Mesodermal cell (in vitro differentiated cells): ENCODE measurements around the gene PIP4K2B.

Experiments used
- H3K27ac ChIP-seq: 2 replicates; pipeline ENCODE4 v1.7.0; 2013; ENCODE audit warnings: mild to moderate bottlenecking, low read depth, low read length, moderate library complexity; ENCODE audit not compliant: severe bottlenecking
- H3K36me3 ChIP-seq: 2 replicates; pipeline ENCODE4 v1.7.1; 2013; ENCODE audit warnings: mild to moderate bottlenecking, low read length, moderate library complexity; ENCODE audit not compliant: control insufficient read depth, insufficient read depth
- H3K4me1 ChIP-seq: one replicate; pipeline ENCODE4 v1.7.1; 2013; ENCODE audit warnings: mild to moderate bottlenecking, low read length; ENCODE audit not compliant: insufficient read depth, control insufficient read depth, poor library complexity, severe bottlenecking
- H3K4me3 ChIP-seq: 2 replicates; pipeline ENCODE4 v1.7.0; 2013; ENCODE audit warnings: low read length, control low read depth, mild to moderate bottlenecking; ENCODE audit not compliant: insufficient read depth, poor library complexity, severe bottlenecking; ENCODE audit errors: extremely low read depth
- H3K9me3 ChIP-seq: 2 replicates; pipeline ENCODE4 v1.7.1; 2013; ENCODE audit warnings: mild to moderate bottlenecking, low read length, moderate library complexity; ENCODE audit not compliant: control insufficient read depth
- WGBS, 2 experiments: methylation state at CpG; one replicate each; pipeline ENCODE4 v1.1.5; 2013; ENCODE audit warnings: missing lambda C conversion rate in 2 of 2; ENCODE audit not compliant: insufficient coverage in 2 of 2; 5-methylcytosine and 5-hydroxymethylcytosine counted together

PIP4K2B gene

DNA sequence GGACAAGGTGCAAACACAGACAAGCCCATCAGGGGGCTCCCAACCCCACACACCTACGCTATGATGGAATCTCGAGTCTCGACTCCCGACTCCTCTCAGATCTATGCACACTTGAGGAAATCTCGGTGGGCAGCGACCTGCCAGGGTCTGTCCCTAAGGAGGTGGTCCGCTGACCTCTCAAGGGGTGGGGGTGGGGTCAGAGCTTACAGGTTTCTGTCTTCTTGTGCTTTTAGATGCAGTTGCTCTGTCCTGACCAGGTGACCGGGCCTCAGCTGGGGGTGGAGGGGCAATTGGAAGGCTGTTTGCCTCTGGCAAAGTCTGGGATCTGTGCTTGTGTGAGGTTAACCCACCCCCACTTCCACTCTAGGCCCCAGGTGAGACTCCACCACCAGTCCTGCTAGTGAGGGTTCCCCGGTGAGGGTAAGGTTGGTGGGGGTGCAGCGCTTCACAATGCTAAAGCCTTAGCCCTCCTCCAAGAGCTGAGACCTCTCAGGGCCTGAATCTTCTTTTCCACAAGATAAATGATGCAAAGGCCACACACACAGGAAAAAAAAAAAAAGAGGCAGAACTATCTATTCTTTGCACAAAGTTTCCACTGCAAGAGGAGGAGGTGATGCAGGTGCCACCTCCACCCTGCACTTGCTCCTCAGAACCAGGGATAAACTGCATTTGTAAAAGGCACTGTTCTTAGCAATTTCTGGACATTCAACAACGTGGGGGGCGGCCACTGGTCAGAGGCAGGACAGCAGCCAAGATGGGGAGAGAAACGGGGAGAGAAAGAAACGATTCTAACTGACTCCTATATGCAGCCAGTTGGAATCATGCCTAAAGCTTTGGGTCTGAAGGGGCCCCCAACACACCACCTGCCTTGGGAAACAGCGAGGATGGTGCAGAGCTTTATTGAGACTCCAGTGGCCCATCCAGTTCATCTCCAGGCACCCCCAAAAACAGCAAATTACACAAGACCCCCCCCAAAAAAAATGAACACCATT lies 65.1 kb downstream of the PIP4K2B start:
- no peak overlapping the region for H3K4me3 ChIP-seq
- H3K4me1 ChIP-seq: peaks cover 14% of the 10 kb centered on the region
- H3K27ac ChIP-seq: no peak overlapping the region
- no peaks in the 10 kb centered on the region for H3K9me3 ChIP-seq
- WGBS, 2 experiments: 82 to 94% methylated on average over 10 of the region's 15 CpGs
- H3K36me3 ChIP-seq: peaks cover 72% of the 10 kb centered on the region

- H3K27ac ChIP-seq: no peak overlapping the region
- 91 to 95% methylated on average over 6 to 9 of the region's 9 CpGs for WGBS, 2 experiments
These were observed 65.9 kb downstream of the PIP4K2B start for GRCh38 chr17:38733282-38733981.

GRCh38 chr17:38732376-38733281 lies 66.7 kb downstream of the PIP4K2B start:
- Histone ChIP-seq H3K36me3 (peaks cover 57% of the 10 kb centered on the region), H3K27ac (no peak overlapping the region), H3K4me1 (peaks cover 16% of the 10 kb centered on the region), H3K9me3 (no peaks in the 10 kb centered on the region), H3K4me3 (no peak overlapping the region)
- 96 to 97% methylated on average over 4 to 5 of the region's 7 CpGs for WGBS, 2 experiments

More at GRCh38 chr17:38733282-38733981, 65.9 kb downstream of the PIP4K2B start:
- Histone ChIP-seq H3K4me3 (no peak overlapping the region), H3K4me1 (peaks cover 16% of the 10 kb centered on the region), H3K9me3 (no peaks in the 10 kb centered on the region), H3K36me3 (peaks cover 63% of the 10 kb centered on the region)

GRCh38 chr17:38731526-38732294 lies 67.6 kb downstream of the PIP4K2B start:
- H3K4me1 ChIP-seq: peaks cover 16% of the 10 kb centered on the region
- peaks cover 48% of the 10 kb centered on the region for H3K36me3 ChIP-seq
- 90 to 92% methylated on average over 8 of the region's 8 CpGs for WGBS, 2 experiments
- H3K4me3 ChIP-seq: no peak overlapping the region
- H3K27ac ChIP-seq: peak overlapping the region; percentile 16
- H3K9me3 ChIP-seq: no peaks in the 10 kb centered on the region

- WGBS, 2 experiments: 29 to 31% methylated on average over 24 to 25 of the region's 27 CpGs
- Histone ChIP-seq H3K27ac (peak overlapping the region; percentile 86), H3K4me3 (peak overlapping the region; percentile 54), H3K4me1 (peaks cover 16% of the 10 kb centered on the region), H3K36me3 (peaks cover 39% of the 10 kb centered on the region), H3K9me3 (no peaks in the 10 kb centered on the region)
These were observed 68.6 kb downstream of the PIP4K2B start for GRCh38 chr17:38730526-38731379.

DNA sequence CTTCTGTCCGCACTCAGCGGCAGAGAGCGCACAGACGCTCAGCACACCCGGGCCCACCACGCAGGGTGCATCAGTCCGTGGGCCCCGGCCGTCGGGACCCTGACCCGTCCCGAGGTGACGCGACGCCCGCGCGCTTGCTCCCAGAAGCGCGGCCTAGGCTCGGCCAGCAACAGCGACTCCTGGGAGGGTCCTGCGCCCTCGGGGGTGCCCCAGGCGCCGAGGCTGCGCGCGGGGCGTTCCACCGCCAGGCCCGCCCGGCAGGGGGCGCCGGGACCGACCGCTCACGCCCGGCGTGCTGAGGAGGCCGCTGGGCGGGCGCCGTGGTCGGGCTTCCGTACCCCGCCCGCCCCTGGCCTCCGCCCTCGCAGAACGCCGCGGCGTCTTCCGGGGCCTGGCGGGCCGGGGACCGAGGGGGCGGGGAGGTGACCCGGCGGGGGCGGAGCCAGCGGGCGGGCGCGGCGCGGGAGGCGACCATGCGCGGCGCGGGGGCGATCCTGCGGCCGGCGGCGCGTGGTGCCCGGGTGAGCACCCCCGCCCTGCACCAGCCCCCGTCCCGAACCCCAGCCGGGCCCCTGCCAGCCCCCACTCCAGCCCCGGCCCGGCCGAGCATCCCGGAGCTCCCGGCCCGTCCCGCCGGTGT lies 69.3 kb downstream of the PIP4K2B start, which contains the start of gene CISD3:
Gene CISD3 (plus strand): TSS at position 456 of the 640 bp plus-strand sequence. CDS start 18 bp downstream, at position 474.
- peak within 1 kb of the TSS; percentile 54 for H3K4me3 ChIP-seq
- peaks cover 32% of the 10 kb centered on the region for H3K36me3 ChIP-seq
- H3K4me1 ChIP-seq: peaks cover 16% of the 10 kb centered on the region
- H3K27ac ChIP-seq: peak within 1 kb of the TSS; percentile 86
- WGBS, 2 experiments: 1 to 4% methylated on average over 31 to 70 of the region's 92 CpGs
- H3K9me3 ChIP-seq: no peaks in the 10 kb centered on the region

- peak overlapping the region; percentile 54 for H3K4me3 ChIP-seq
- H3K27ac ChIP-seq: peak overlapping the region; percentile 49
- peaks cover 16% of the 10 kb centered on the region for H3K4me1 ChIP-seq
- 39 to 61% methylated on average over 8 to 9 of the region's 14 CpGs for WGBS, 2 experiments
- no peaks in the 10 kb centered on the region for H3K9me3 ChIP-seq
- peaks cover 26% of the 10 kb centered on the region for H3K36me3 ChIP-seq
These were observed 69.9 kb downstream of the PIP4K2B start for GRCh38 chr17:38729368-38729885.

DNA sequence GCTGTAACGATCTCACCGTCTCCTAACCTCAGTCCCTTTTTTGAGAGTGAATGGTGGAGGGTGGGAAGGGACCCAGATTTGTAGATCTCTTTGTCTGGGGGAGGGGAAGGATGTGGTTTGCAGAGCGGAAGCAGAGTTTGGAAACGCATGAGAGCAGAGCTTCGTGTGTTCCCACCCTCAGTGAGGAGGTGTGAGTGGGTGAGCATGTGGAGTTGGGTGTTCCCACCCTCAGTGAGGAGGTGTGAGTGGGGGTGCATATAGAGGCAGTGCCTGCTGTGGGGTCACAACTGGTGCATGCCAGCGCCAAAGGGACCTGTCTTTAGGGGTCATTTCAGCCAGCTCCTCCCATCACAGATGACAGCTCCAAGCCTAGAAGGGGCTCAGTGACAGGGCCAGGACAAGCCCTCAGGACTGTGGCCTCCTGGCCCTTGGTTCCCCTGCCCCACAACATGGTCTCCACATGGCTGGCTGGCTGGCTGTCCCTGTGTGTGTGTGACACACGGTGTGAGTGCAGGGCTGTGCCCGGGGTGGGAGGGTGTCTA lies 71.0 kb downstream of the PIP4K2B start:
- Histone ChIP-seq H3K36me3 (peaks cover 16% of the 10 kb centered on the region), H3K27ac (no peak overlapping the region), H3K4me3 (no peak overlapping the region), H3K4me1 (peaks cover 16% of the 10 kb centered on the region), H3K9me3 (no peaks in the 10 kb centered on the region)
- WGBS, 2 experiments: 83 to 94% methylated on average over 5 to 8 of the region's 8 CpGs
